Hepatic stellate cell (primary cell): ENCODE measurements around the gene KLHL30.

Experiments used
- DNase-seq: peaks from one replicate; pipeline ENCODE4 v3.0.0; 2011; ENCODE audit warnings: low spot score

The KLHL30 gene

GRCh38 chr2:238130696-238131628, 7.5 kb upstream of the KLHL30 start:
- DNase-seq: no peak

- no peak for DNase-seq
Measured at GRCh38 chr2:238131761-238132462, 6.6 kb upstream of the KLHL30 start.

- no peak for DNase-seq
Measured at GRCh38 chr2:238132463-238133450, 5.7 kb upstream of the KLHL30 start.

- DNase-seq: no peak
Measured at GRCh38 chr2:238133499-238134392, 4.7 kb upstream of the KLHL30 start.

- DNase-seq: no peak
Measured at GRCh38 chr2:238134393-238134785, 4.1 kb upstream of the KLHL30 start.

GRCh38 chr2:238135601-238136150, 2.8 kb upstream of the KLHL30 start:
- no peak for DNase-seq

GRCh38 chr2:238136820-238137537, 1.5 kb upstream of the KLHL30 start:
- peak; percentile 57 for DNase-seq

- no peak for DNase-seq
Measured at GRCh38 chr2:238137885-238138284, 583 bp upstream of the KLHL30 start.

GRCh38 chr2:238139196-238140039, 950 bp downstream of the KLHL30 start:
- DNase-seq: no peak

GRCh38 chr2:238140040-238140439, 1.6 kb downstream of the KLHL30 start:
- DNase-seq: no peak

GRCh38 chr2:238140721-238141540, 2.5 kb downstream of the KLHL30 start:
- no peak for DNase-seq

- no peak for DNase-seq
Measured at GRCh38 chr2:238141541-238142318, 3.3 kb downstream of the KLHL30 start.

- no peak for DNase-seq
Measured at GRCh38 chr2:238142382-238143205, 4.1 kb downstream of the KLHL30 start.

GRCh38 chr2:238143239-238143951, 4.9 kb downstream of the KLHL30 start:
- peak; percentile 76 for DNase-seq

GRCh38 chr2:238144262-238144661, 5.8 kb downstream of the KLHL30 start:
- no peak for DNase-seq

- no peak for DNase-seq
Measured at GRCh38 chr2:238145046-238145445, 6.6 kb downstream of the KLHL30 start.
